HepG2 (cell line): ENCODE data around the gene RUNX2.

Source experiments
- EZH2 ChIP-seq: conservative IDR thresholded peaks from 2 replicates; pipeline ENCODE4 v1.6.1; 2012; ENCODE audit warnings: mild to moderate bottlenecking, low read depth, low read length, moderate library complexity
- JUND ChIP-seq: sonication (generic); formaldehyde crosslinking; IDR thresholded peaks from 2 replicates; pipeline ENCODE4 v1.8.0; 2022; ENCODE audit warnings: mild to moderate bottlenecking, missing genetic modification reagents
- POLR2A ChIP-seq, 2 experiments: IDR thresholded peaks; 2 replicates each; pipeline ENCODE4 v1.6.1; 2011; ENCODE audit warnings: low read depth in 2 of 2, low read length in 2 of 2, mild to moderate bottlenecking in 1 of 2, moderate library complexity in 1 of 2; ENCODE audit not compliant: insufficient read depth in 1 of 2
- THYN1 ChIP-seq: sonication (generic); formaldehyde crosslinking; IDR thresholded peaks from 2 replicates; pipeline ENCODE4 v1.8.1; 2023; ENCODE audit warnings: low read depth, mild to moderate bottlenecking, moderate library complexity, missing genetic modification reagents, borderline replicate concordance
- TF ChIP-seq, protein P1 (sequence below): sonication (generic); formaldehyde crosslinking; IDR thresholded peaks from 2 replicates; pipeline ENCODE4 v1.4.0; 2020; ENCODE audit warnings: missing genetic modification reagents

GRCh38 chr6:45424451-45424861, 96.3 kb downstream of the RUNX2 start:
- TF ChIP-seq EZH2, result no peak
- TF ChIP-seq JUND (CRISPR knock-in tag), result no peak
- TF ChIP-seq, protein P1, sequence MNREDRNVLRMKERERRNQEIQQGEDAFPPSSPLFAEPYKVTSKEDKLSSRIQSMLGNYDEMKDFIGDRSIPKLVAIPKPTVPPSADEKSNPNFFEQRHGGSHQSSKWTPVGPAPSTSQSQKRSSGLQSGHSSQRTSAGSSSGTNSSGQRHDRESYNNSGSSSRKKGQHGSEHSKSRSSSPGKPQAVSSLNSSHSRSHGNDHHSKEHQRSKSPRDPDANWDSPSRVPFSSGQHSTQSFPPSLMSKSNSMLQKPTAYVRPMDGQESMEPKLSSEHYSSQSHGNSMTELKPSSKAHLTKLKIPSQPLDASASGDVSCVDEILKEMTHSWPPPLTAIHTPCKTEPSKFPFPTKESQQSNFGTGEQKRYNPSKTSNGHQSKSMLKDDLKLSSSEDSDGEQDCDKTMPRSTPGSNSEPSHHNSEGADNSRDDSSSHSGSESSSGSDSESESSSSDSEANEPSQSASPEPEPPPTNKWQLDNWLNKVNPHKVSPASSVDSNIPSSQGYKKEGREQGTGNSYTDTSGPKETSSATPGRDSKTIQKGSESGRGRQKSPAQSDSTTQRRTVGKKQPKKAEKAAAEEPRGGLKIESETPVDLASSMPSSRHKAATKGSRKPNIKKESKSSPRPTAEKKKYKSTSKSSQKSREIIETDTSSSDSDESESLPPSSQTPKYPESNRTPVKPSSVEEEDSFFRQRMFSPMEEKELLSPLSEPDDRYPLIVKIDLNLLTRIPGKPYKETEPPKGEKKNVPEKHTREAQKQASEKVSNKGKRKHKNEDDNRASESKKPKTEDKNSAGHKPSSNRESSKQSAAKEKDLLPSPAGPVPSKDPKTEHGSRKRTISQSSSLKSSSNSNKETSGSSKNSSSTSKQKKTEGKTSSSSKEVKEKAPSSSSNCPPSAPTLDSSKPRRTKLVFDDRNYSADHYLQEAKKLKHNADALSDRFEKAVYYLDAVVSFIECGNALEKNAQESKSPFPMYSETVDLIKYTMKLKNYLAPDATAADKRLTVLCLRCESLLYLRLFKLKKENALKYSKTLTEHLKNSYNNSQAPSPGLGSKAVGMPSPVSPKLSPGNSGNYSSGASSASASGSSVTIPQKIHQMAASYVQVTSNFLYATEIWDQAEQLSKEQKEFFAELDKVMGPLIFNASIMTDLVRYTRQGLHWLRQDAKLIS (CRISPR knock-in tag), result no peak
- no peak for TF ChIP-seq POLR2A (IDR thresholded peaks at IDR 0.05; ENCODE audit: insufficient read depth in 1 of 2, low read depth in 2 of 2, low read length in 2 of 2)
- no peak for TF ChIP-seq THYN1 (CRISPR knock-in tag)
